Inflammatory macrophage treated with lipopolysaccharide for 4 hours (primary cell): Measurements from ENCODE around the gene NR4A2.

Experiments used
- DNase-seq: peaks from one replicate; pipeline ENCODE4 v3.0.0-alpha.2; 2020

Gene NR4A2

GRCh38 chr2:156332534-156333273 lies at the start of gene NR4A2:
Gene NR4A2 (minus strand): TSS chr2:156332721. CDS start chr2:156330186, 2,535 bp downstream.
- peak; percentile 88 for DNase-seq

DNA sequence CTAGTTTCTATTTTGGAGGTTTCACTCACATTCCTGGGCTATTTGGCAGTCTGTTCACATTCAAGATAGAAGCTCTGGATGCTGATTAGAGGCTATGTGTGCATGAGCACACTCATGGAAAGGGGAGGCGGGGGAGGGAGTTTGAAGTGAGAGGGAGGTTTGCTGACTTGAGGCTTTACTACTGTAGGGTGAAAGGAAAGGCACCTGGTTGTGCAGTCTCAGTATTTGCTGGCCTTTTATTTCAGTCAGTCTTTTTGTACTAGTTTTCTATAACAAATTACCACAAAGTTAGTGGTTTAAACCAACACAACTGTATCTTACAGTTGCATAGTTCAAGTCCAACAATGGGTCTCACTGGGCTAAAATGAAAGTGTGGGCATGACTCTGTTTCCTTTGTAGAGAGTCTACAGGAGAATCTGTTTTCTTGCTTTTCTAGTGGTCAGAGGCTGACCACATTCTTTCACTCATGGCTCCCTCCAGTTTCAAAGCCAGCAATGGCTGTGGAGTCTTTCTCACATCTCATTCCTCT lies 47.7 kb upstream of the NR4A2 start:
- no peak for DNase-seq

DNA sequence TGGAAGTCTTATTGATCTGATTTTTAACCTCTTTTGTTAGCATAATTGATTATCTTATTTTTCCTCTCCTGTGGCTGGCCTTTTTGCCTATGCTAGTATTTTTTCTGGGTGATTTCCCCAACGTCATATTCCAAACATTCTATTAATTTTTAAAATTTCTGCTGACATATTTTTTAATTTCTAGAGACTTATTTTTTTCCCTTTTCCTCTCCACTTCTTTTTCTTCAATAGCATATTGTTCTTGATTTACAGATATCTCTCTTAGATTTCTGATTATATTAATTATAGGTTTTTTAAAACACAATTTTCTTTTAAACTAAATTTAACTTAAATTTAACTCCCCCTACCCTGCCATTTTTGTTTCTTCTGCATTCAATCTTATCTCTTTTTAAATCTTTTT lies 47.2 kb upstream of the NR4A2 start:
- no peak for DNase-seq

DNA sequence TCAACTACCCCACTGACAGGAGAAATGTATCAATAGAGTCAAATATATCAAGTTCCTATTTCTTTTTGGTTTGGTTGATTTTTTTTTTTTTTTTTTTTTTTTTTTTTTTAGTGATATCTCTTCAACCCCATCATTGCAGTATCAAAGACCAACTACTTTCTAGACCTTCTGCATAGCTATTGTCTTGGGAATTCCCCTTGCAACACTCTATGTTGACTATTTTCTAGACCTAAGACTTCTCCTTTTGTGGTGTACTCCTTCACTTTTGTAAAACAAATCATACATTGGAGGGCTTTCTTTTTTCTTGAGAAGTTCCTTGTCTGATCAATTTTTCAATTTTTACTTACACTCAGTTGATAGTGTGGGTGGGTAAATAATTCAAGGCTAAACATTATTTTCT lies 46.5 kb upstream of the NR4A2 start:
- DNase-seq: peak; percentile 73

- no peak for DNase-seq
These were observed 34.2 kb upstream of the NR4A2 start for GRCh38 chr2:156366753-156367152.

GRCh38 chr2:156363141-156363540 lies 30.6 kb upstream of the NR4A2 start:
- DNase-seq: no peak

DNA sequence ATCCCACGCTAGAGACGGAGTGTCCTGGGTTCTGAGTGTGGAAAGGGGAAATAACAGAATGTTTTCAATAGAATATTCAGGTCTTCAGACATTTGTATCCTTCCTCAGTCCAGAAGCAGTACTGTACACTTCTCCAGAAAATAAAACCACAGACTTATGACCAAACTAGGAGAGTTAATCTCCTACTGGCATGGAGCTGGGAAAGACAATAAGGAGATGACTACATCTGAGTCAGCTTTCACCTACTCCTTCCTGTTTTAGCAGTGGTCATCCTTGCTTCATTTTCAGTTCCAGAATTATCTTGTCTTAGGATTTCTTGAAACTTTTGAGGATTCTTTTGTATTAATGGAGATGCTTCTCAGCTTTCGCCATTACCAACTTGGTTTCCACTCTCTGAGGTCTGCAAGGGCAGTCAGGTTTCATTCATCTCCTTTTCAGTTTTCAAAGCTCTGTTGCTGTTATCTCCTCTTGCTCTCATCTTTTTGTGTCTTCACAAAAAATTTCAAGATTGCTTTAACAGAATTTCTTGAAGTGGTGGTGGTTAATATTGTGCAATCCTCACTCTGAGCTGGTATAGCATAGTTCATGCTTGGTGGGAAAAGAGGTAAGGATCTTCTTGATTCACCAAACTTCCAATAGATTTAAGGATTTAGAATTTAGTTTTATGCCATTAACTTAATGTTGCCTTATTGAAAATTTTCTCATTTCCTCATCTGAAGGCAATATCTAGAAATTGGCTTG lies 23.7 kb upstream of the NR4A2 start:
- DNase-seq: peak; percentile 92

- no peak for DNase-seq
These were observed 20.4 kb upstream of the NR4A2 start for GRCh38 chr2:156352911-156353310.

DNA sequence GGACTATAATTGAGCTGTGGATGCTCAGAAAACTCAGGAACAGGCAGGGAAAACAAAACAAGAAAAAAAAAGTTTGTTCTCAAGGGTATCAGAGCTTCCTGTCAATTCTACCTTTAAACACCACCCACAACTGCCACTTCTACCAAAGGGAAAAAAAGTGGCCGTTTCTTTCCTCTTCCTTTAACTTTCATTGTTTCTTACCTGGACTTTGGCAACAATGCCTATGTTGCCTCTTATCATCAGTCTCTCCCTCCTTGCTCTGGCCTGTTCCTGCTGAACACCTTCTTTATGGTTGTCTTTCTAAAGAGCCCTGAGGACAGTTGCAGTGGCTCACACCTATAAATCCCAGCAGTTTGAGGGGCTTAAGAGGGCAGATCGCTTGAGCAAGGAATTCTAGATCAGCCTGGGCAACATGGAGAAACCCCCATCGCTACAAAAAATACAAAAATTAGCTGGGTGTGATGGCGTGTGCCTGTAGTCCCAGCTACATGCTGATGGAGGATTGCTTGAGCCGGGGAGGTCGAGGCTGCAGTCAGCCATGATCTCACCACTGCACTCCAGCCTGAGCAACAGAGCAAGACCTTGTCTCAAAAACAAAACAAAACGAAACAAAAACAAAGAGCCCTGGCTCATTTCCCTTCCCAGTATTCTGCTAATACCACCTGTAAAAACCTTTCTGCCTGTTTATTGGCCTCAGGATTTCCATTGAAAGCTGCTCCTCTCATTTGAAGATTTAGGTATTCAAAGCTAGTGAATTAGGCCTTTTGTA lies 18.0 kb upstream of the NR4A2 start:
- no peak for DNase-seq

- no peak for DNase-seq
These were observed 17.1 kb upstream of the NR4A2 start for GRCh38 chr2:156349605-156350004.

DNA sequence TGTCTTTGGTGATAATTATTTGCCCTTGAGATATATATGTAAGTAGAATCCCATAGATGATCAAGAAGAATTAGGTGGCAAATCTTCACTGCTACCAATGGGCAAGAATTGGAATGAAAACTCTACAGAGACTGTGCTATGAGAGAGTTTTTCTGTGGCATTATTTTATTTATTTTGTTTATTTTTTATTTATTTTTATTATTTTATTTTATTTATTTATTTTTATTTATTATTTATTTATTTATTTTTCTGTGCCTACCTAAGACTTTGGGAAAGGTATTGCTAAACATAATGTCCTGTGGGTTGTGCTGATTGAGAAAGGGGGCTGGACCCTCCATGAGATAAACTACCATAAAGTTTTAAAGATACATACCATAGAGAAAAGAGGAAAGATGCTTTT lies 16.6 kb upstream of the NR4A2 start:
- no peak for DNase-seq

DNA sequence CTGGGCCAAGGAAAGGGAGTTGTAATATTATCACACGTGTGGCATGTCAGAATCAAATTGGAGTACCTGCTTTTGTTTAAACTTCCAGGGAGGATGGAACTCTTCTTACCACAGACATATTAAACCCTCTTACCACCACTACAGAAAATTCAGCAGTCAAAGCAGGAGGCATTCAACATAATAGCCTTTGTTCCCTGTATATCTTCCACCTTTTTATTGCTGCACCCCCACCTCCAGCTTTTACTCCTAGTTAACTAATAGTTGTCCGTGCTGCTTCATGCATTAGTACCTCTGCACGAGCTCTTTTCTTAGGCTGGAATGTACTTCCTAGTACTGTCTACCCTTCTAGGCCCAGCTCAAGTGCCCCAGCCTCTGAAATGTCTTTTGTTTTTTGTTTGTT lies 14.9 kb upstream of the NR4A2 start:
- DNase-seq: no peak

DNA sequence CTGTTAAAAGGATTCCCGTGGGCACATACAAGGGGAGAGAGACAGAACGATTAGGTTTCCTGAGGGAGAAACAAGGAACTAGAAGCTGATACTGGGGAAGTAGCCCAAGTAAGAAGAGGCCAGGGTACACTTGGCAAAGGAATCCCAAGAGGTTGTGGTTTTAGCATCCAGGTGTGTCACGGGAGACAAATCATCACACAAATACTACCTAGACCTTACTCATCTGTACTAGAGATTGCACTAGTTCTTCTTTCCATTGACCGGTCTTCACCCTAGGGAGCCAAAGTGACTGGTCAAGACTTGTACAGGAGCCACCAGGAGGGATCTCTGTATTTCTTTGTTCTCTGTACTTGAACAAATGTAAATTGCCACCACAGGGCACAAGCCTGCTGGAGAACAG lies 14.2 kb upstream of the NR4A2 start:
- DNase-seq: no peak

DNA sequence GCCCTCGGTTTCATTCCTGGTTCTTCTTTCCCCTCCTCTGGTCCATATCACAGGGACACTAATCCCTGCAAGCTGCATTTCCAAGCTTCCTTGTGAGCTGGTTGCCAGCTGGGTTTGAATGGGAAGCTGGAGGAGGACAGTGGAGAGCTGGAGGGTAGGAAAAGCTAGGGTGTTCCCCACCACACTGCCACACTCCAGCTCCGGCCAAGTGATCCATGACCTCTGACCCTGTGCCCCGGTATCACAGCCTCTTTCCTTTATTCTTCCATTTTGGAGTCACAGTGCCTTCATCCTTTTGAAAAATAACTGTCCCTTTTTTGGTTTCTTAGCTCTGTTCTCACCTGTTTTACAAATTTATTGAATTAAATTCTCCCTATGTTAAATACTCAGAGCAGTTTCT lies 13.1 kb upstream of the NR4A2 start:
- DNase-seq: no peak

DNA sequence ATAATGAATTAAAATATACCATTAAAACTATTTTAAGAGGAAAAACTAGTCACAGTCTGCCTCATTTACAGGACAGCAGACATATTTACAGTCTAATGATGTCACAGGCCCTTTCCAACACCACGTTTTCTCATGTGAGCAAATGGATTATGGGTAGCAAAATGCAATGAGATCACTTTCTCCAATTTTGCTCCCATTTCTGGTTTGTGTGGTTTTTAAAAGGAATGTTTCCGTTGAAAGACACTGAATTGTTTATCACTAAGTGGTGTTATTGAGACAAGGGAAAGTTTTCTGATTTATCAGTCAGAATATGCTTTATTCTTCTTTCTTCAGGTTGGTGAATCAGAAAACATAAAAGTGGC lies 11.4 kb upstream of the NR4A2 start:
- no peak for DNase-seq

- no peak for DNase-seq
These were observed 10.8 kb upstream of the NR4A2 start for GRCh38 chr2:156343096-156343939.

DNA sequence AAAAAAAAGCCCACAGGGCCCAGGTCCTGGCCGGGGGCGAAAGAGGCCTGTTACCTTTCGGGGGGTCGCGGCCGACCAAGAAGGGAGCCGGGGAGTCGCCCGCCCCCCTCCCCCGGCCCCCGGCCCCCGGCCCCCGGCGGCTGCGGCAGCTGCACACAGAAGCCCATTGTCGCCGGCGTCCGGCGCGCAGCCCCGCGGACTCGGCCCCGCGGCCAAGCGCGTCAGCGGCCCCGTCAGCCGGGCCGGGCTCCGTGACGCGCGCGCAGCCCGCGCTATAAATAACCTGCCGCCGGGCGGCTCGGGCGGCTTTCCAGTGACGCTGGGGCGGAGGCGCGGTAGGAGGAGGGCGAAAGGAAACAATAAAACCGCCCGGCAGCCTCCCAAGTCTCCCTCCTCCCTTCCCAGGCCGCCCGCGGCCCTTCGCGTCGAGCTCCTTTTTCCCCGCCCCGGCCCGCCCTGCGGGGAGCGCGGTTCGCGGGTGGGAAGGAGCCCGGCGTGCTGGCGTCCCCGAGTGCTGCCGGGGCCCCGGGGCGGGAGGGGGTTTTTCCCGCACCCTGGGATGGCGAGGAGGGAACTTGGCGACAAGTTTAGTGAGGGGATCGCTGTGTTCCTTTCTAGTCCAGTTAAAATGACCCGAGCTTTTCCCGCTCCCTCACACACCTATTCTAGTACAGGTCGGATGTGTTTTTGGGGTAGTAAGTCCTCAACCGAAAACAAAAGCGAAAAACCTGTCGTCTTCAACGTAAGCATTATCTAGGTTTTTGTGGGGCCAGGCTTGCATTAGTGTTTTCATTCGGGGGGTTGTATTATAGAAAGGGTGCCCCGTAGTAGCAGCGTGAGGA lies 10.0 kb upstream of the NR4A2 start:
- peak; percentile 96 for DNase-seq

DNA sequence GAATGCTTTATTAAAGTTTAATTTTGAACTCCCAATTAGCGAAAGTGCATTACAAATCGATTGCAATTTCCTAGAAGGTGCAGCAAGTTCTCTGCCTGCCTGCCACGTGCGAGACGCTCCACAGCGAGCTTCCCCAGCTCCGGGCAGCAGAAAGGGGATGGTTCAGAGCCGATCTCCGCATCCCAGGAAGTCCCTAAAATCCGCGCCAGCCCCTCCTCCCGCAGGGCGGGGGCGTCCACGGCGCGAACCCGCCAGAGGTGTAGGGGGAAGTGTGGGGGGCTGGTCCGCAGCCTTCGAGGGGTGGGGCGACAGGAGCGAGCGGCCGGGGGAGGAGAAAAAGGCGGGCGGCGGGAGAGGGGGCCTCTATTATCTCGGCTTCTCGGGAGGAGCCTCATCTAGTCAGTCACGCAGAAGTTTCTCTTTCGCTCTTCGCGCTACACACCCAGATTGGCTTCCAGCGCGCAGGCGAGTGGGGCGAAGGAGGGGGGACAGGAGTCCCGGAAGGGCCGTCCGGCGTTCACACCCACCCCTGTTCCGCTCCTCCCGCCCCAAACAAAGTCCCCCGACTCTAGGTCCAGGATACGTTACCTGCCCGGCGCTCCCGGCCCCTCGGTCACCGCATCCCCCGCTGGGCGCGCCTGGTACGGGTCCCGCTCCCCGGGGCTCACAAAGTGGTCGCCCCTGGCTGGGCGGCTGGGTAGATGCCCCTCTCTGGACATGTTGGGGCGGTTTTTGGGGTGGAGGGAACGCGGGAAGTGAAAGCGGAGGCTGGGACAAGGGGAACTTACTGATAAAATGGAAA lies 9.1 kb upstream of the NR4A2 start:
- peak; percentile 98 for DNase-seq

- no peak for DNase-seq
These were observed 8.4 kb upstream of the NR4A2 start for GRCh38 chr2:156340804-156341451.

DNA sequence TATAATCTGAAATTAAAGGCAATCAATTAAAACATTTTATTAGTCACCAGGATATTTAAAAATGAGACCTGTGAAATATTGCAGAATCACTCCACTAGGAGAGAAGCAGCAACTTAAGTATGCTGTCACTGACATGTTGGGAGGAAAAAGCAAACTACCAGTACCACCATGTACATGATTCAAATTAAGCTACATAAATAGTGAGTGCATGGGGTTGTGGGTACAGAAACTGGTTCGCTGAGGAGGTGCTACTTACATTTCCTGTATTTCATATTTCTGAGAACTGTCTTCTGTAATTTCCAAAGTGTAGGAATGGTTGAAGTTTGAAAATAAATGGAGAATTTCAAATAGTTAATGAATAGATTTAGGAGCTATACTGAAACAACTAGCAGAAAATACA lies 7.9 kb upstream of the NR4A2 start:
- peak; percentile 43 for DNase-seq
